K562 (cell line): Measurements from ENCODE around the gene RAB31. TPM values are rescaled to one million over a fixed set of nuclear protein-coding genes. Genes with fewer than 3 reads are reported as not detected.
A peak's percentile ranks its signal among the peaks of the same experiment; 100 is the strongest.

Experiments
- CBFA2T3 ChIP-seq: fragments of 450-650 bp; IDR thresholded peaks from 2 replicates; pipeline ENCODE4 v1.6.1; 2017
- ELF4 ChIP-seq: fragments of 450-650 bp; formaldehyde crosslinking; IDR thresholded peaks from 2 replicates; pipeline ENCODE4 v1.4.0; 2022; ENCODE audit warnings: missing genetic modification characterization
- ESRRB ChIP-seq: fragments of 250-450 bp; sonication (Bioruptor Pico); IDR thresholded peaks from 2 replicates; pipeline ENCODE4 v1.5.0; 2020; ENCODE audit warnings: mild to moderate bottlenecking, moderate library complexity, borderline replicate concordance
- GATAD2A ChIP-seq: fragments of 450-650 bp; IDR thresholded peaks from 2 replicates; pipeline ENCODE4 v1.6.1; 2017
- HNRNPK ChIP-seq: fragments of 200-400 bp; formaldehyde crosslinking; IDR thresholded peaks from one replicate; pipeline ENCODE4 v1.6.1; 2018; ENCODE audit warnings: mild to moderate bottlenecking, low read depth, low read length; ENCODE audit not compliant: poor library complexity, severe bottlenecking
- KDM5B ChIP-seq: fragments of 200-600 bp; sonication (generic); IDR thresholded peaks from 2 replicates; pipeline ENCODE4 v1.6.1; 2012; ENCODE audit warnings: low read depth, mild to moderate bottlenecking, moderate library complexity, low read length, control low read depth, inconsistent platforms; ENCODE audit not compliant: insufficient replicate concordance
- NFRKB ChIP-seq: fragments of 450-650 bp; IDR thresholded peaks from 2 replicates; pipeline ENCODE4 v1.6.1; 2016; ENCODE audit warnings: low read depth
- OTX1 ChIP-seq: fragments of 450-650 bp; formaldehyde crosslinking; IDR thresholded peaks from 2 replicates; pipeline ENCODE4 v1.4.0; 2022; ENCODE audit warnings: mild to moderate bottlenecking
- PHTF2 ChIP-seq: fragments of 250-450 bp; sonication (Bioruptor Pico); IDR thresholded peaks from 2 replicates; pipeline ENCODE4 v1.5.0; 2021; ENCODE audit warnings: mild to moderate bottlenecking
- POLR2AphosphoS2 ChIP-seq: IDR thresholded peaks from 2 replicates; pipeline ENCODE4 v1.6.1; 2012; ENCODE audit warnings: low read length, improper control_type of control experiment
- POU5F1 ChIP-seq: fragments of 150-350 bp; IDR thresholded peaks from 2 replicates; pipeline ENCODE4 v1.6.1; 2014; ENCODE audit warnings: borderline replicate concordance, low read length, low read depth, mild to moderate bottlenecking; ENCODE audit not compliant: partially characterized antibody
- RBBP5 ChIP-seq: fragments of 200-600 bp; sonication (generic); IDR thresholded peaks from 2 replicates; pipeline ENCODE4 v1.6.1; 2012; ENCODE audit warnings: borderline replicate concordance, mild to moderate bottlenecking, low read length, control low read depth, inconsistent platforms; ENCODE audit not compliant: insufficient read depth, poor library complexity, severe bottlenecking
- RBM14 ChIP-seq: fragments of 200-400 bp; formaldehyde crosslinking; IDR thresholded peaks from 2 replicates; pipeline ENCODE4 v1.6.1; 2018; ENCODE audit warnings: low read depth, mild to moderate bottlenecking, low read length, moderate library complexity, borderline replicate concordance; ENCODE audit not compliant: insufficient read depth
- SOX6 ChIP-seq: fragments of 450-650 bp; IDR thresholded peaks from 2 replicates; pipeline ENCODE4 v1.6.1; 2014; ENCODE audit warnings: mild to moderate bottlenecking
- TAL1 ChIP-seq: fragments of 450-650 bp; IDR thresholded peaks from 2 replicates; pipeline ENCODE4 v1.6.1; 2016; ENCODE audit warnings: mild to moderate bottlenecking
- ZNF347 ChIP-seq: fragments of 450-650 bp; formaldehyde crosslinking; IDR thresholded peaks from 2 replicates; pipeline ENCODE4 v1.4.0; 2020; ENCODE audit warnings: low read depth, mild to moderate bottlenecking, moderate library complexity
- ZNF785 ChIP-seq: fragments of 250-450 bp; sonication (Bioruptor Pico); IDR thresholded peaks from 2 replicates; pipeline ENCODE4 v1.4.0; 2020; ENCODE audit warnings: mild to moderate bottlenecking
- polyA plus RNA-seq, 8 experiments: library from polyadenylated mRNA; depleted of rRNA in 4 of 8; stranded (reverse) in 5 of 8; unstranded in 3 of 8; fragments of >200 nt; fragmentation: Nextera tagmentation in 2 of 8; fragmentation: Illumina TruSeq in 1 of 8; extraction: Ambion mirVana in 2 of 8; extraction: Trizol in 1 of 8; gene quantifications; 2 replicates each; pipeline versions ENCODE4 v1.2.1 to v1.2.3, GENCODE V29; 2011 to 2014; ENCODE audit warnings: inconsistent platforms in 1 of 8, missing spikeins in 1 of 8
- total RNA-seq, 7 experiments: library from RNA; depleted of rRNA in 6 of 7; stranded (reverse); fragments of >200 nt in 6 of 7; fragmentation: Illumina TruSeq in 2 of 7; extraction: Trizol in 2 of 7; gene quantifications; 2 replicates each; pipeline versions ENCODE4 v1.2.1 to v1.2.3, GENCODE V29; 2011 to 2021; ENCODE audit warnings: low replicate concordance in 1 of 7
- TF ChIP-seq, protein P1 (sequence below): fragments of 250-450 bp; sonication (Bioruptor Pico); IDR thresholded peaks from 2 replicates; pipeline ENCODE4 v1.9.0; 2021; ENCODE audit warnings: mild to moderate bottlenecking, inconsistent platforms
- TF ChIP-seq, protein P2 (sequence below): fragments of 450-650 bp; formaldehyde crosslinking; IDR thresholded peaks from 2 replicates; pipeline ENCODE4 v1.4.0; 2022; ENCODE audit warnings: missing genetic modification characterization

Gene RAB31
- total and polyA plus RNA-seq, 9 of the 15 experiments (the other 6 are each of a cell fraction or from before 2014, with no cell fraction given), result 20.7 to 70.4 (median 41.3) TPM

DNA sequence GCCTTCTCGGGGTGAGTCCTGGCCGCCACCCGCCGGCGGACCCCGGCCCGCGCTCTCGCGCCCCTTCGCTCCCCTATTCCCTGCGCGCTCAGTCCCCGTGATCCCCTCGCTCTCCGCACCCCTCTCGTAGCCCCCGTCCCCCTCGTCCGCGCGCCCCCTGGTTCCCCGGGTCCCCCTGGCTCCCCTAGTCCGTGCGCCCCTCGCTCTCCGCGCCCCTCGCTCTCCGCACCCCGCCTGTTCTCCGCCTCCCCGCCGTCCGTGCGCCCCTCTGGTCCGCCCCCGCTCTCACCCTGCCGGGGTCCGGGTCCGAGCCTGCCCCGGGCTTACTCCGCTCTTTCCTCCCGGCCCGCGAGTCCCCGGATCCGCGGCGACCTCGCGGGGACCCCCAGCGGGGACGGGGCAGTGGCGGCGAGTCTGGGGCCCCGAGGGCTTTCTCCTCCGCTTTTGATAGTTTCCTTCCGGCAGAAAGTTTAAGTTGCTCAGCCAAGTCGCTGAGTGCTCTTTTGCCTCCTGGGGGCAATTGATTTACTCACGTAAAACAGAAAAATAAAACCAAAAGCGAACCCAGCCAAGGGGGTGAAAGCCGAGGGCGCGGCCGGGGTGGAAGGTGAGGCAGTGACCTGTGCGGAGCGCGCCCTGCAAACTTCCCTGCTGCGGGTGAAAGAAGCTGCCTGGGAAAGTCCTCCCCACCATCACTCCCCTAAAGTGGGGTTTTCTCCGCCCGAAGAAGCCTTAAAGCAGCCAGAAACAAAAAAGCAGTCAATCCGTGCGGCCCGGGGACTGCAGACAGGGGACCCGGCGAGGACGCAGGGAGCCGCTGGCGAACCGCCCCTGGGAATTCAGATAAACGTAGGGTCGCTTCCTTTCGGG, 568 bp downstream of the RAB31 start (continued):
- TF ChIP-seq RBM14, result 0 out of 2 replicates have a peak, but pooled peaks have one; percentile 39
- TF ChIP-seq SOX6, result no peak
- TF ChIP-seq NFRKB, result peak; percentile 57; the same call in 1 of the 2 replicates
- no peak for TF ChIP-seq CBFA2T3
- TF ChIP-seq POU5F1, result no peak
- TF ChIP-seq TAL1, result no peak
- no peak for TF ChIP-seq PHTF2 (CRISPR knock-in tag)
- peak; percentile 63 for TF ChIP-seq RBBP5
- TF ChIP-seq KDM5B, result peak; percentile 18
- TF ChIP-seq ZNF347 (CRISPR knock-in tag), result no peak
- no peak for TF ChIP-seq POLR2AphosphoS2
- peak; percentile 58 for TF ChIP-seq HNRNPK
- TF ChIP-seq ELF4 (CRISPR knock-in tag), result 0 out of 2 replicates have a peak, but pooled peaks have one; percentile 53
- TF ChIP-seq, protein P1, sequence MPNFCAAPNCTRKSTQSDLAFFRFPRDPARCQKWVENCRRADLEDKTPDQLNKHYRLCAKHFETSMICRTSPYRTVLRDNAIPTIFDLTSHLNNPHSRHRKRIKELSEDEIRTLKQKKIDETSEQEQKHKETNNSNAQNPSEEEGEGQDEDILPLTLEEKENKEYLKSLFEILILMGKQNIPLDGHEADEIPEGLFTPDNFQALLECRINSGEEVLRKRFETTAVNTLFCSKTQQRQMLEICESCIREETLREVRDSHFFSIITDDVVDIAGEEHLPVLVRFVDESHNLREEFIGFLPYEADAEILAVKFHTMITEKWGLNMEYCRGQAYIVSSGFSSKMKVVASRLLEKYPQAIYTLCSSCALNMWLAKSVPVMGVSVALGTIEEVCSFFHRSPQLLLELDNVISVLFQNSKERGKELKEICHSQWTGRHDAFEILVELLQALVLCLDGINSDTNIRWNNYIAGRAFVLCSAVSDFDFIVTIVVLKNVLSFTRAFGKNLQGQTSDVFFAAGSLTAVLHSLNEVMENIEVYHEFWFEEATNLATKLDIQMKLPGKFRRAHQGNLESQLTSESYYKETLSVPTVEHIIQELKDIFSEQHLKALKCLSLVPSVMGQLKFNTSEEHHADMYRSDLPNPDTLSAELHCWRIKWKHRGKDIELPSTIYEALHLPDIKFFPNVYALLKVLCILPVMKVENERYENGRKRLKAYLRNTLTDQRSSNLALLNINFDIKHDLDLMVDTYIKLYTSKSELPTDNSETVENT (CRISPR knock-in tag), result 0 out of 2 replicates have a peak, but pooled peaks have one; percentile 7
- no peak for TF ChIP-seq ESRRB (CRISPR knock-in tag)
- peak; percentile 56; the same call in 1 of the 2 replicates for TF ChIP-seq OTX1
- TF ChIP-seq, protein P2, sequence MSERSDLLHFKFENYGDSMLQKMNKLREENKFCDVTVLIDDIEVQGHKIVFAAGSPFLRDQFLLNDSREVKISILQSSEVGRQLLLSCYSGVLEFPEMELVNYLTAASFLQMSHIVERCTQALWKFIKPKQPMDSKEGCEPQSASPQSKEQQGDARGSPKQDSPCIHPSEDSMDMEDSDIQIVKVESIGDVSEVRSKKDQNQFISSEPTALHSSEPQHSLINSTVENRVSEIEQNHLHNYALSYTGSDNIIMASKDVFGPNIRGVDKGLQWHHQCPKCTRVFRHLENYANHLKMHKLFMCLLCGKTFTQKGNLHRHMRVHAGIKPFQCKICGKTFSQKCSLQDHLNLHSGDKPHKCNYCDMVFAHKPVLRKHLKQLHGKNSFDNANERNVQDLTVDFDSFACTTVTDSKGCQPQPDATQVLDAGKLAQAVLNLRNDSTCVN (CRISPR knock-in tag), result peak; percentile 85
- TF ChIP-seq GATAD2A, result peak; percentile 58; the same call in 1 of the 2 replicates
- TF ChIP-seq ZNF785, result 0 out of 2 replicates have a peak, but pooled peaks have one; percentile 22
